Activated CD8-positive, alpha-beta memory T cell treated with anti-CD3 and anti-CD28 coated beads for 48 hours (primary cell): ENCODE data around the gene TLCD1.

Experiments used
- DNase-seq, 3 experiments: peaks; one replicate each; pipeline ENCODE4 v3.0.0-alpha.2; 2020; ENCODE audit warnings: low read depth in 2 of 3, low spot score in 2 of 3

TLCD1 gene

GRCh38 chr17:28689011-28689410 lies 37.0 kb downstream of the TLCD1 start:
- DNase-seq: no peak

GRCh38 chr17:28688481-28688880 lies 37.6 kb downstream of the TLCD1 start:
- DNase-seq: no peak

GRCh38 chr17:28686296-28686695 lies 39.7 kb downstream of the TLCD1 start:
- no peak for DNase-seq

GRCh38 chr17:28685366-28685765 lies 40.7 kb downstream of the TLCD1 start:
- DNase-seq: no peak

- DNase-seq: no peak
Observed at GRCh38 chr17:28684963-28685362, 41.1 kb downstream of the TLCD1 start.

GRCh38 chr17:28682655-28683054 lies 43.4 kb downstream of the TLCD1 start:
- no peak for DNase-seq

- DNase-seq: no peak
Observed at GRCh38 chr17:28675980-28676379, 50.1 kb downstream of the TLCD1 start.

- DNase-seq: no peak
Observed at GRCh38 chr17:28675490-28675889, 50.5 kb downstream of the TLCD1 start.
